Breast epithelium (tissue), 3 donors: ENCODE results near the gene PRSS2.

Experiments used
- CTCF ChIP-seq, 3 donors: fragments of 450-650 bp; IDR thresholded peaks; one replicate each; pipeline ENCODE4 v1.5.1; 2016 to 2017; ENCODE audit warnings: antibody characterized with exemption in 3 of 3, mild to moderate bottlenecking in 3 of 3, moderate library complexity in 3 of 3
- POLR2AphosphoS5 ChIP-seq, 3 donors: sonication (generic); formaldehyde crosslinking; IDR thresholded peaks; one replicate each; pipeline ENCODE4 v1.6.1; 2017; ENCODE audit warnings: antibody characterized with exemption in 3 of 3

GRCh38 chr7:142801601-142802295 is 31.0 kb downstream of the PRSS2 start:
- TF ChIP-seq CTCF (IDR thresholded peaks at IDR 0.05): no peak
- TF ChIP-seq POLR2AphosphoS5 (IDR thresholded peaks at IDR 0.05): no peak
